HepG2 (cell line): ENCODE measurements around the gene ORC2. TPM values are rescaled to one million over a fixed set of nuclear protein-coding genes. Genes with fewer than 3 reads are reported as not detected.

Experiments
- GTF3A ChIP-seq: sonication (generic); formaldehyde crosslinking; conservative IDR thresholded peaks from 2 replicates; pipeline ENCODE4 v1.4.0; 2020; ENCODE audit warnings: mild to moderate bottlenecking, missing genetic modification reagents
- JUND ChIP-seq: sonication (generic); formaldehyde crosslinking; IDR thresholded peaks from 2 replicates; pipeline ENCODE4 v1.8.0; 2022; ENCODE audit warnings: mild to moderate bottlenecking, missing genetic modification reagents
- KDM4B ChIP-seq: sonication (generic); formaldehyde crosslinking; IDR thresholded peaks from 2 replicates; pipeline ENCODE4 v1.4.0; 2020; ENCODE audit warnings: missing genetic modification reagents
- KLF12 ChIP-seq: sonication (generic); formaldehyde crosslinking; IDR thresholded peaks from 2 replicates; pipeline ENCODE4 v1.4.0; 2020; ENCODE audit warnings: missing genetic modification reagents, borderline replicate concordance
- MATR3 ChIP-seq: sonication (generic); formaldehyde crosslinking; IDR thresholded peaks from 2 replicates; pipeline ENCODE4 v1.4.0; 2020; ENCODE audit warnings: missing genetic modification reagents
- NKX3-1 ChIP-seq: sonication (generic); formaldehyde crosslinking; IDR thresholded peaks from 2 replicates; pipeline ENCODE4 v1.5.0; 2020; ENCODE audit warnings: missing genetic modification reagents
- PHF21A ChIP-seq: sonication (generic); formaldehyde crosslinking; IDR thresholded peaks from 2 replicates; pipeline ENCODE4 v1.5.0; 2020; ENCODE audit warnings: mild to moderate bottlenecking, missing genetic modification reagents
- PHF5A ChIP-seq: IDR thresholded peaks from one replicate; pipeline ENCODE4 v1.6.1; 2018; ENCODE audit warnings: low read depth, missing genetic modification reagents; ENCODE audit not compliant: unreplicated experiment
- SIN3A ChIP-seq: IDR thresholded peaks from 2 replicates; pipeline ENCODE4 v1.6.1; 2011; ENCODE audit warnings: low read depth, mild to moderate bottlenecking, control low read depth, low read length, borderline replicate concordance
- SOX13 ChIP-seq, 3 experiments: fragments of 450-650 bp in 1 of 3; sonication (generic) in 1 of 3; formaldehyde crosslinking in 1 of 3; IDR thresholded peaks in 2 of 3; conservative IDR thresholded peaks in 1 of 3; 2 replicates each; pipeline versions ENCODE4 v1.5.0 to v1.6.1; 2016 to 2020; ENCODE audit warnings: antibody characterized with exemption in 1 of 3, mild to moderate bottlenecking in 1 of 3, missing compliant biosample characterization in 1 of 3, missing genetic modification reagents in 1 of 3, moderate library complexity in 1 of 3
- SP2 ChIP-seq: sonication (generic); formaldehyde crosslinking; IDR thresholded peaks from 2 replicates; pipeline ENCODE4 v1.5.1; 2020; ENCODE audit warnings: mild to moderate bottlenecking, missing genetic modification reagents
- ZBTB21 ChIP-seq: sonication (generic); formaldehyde crosslinking; IDR thresholded peaks from 2 replicates; pipeline ENCODE4 v1.4.0; 2020; ENCODE audit warnings: missing genetic modification reagents
- ZNF296 ChIP-seq: sonication (generic); formaldehyde crosslinking; conservative IDR thresholded peaks from 2 replicates; pipeline ENCODE4 v1.5.0; 2020; ENCODE audit warnings: mild to moderate bottlenecking, missing genetic modification reagents
- ZNF563 ChIP-seq: sonication (generic); formaldehyde crosslinking; IDR thresholded peaks from 2 replicates; pipeline ENCODE4 v1.8.0; 2022; ENCODE audit warnings: mild to moderate bottlenecking, moderate library complexity, missing genetic modification reagents
- ZNF670 ChIP-seq: sonication (generic); formaldehyde crosslinking; IDR thresholded peaks from 2 replicates; pipeline ENCODE4 v1.8.0; 2022; ENCODE audit warnings: mild to moderate bottlenecking, missing genetic modification reagents, borderline replicate concordance
- ZSCAN31 ChIP-seq: sonication (generic); formaldehyde crosslinking; IDR thresholded peaks from 2 replicates; pipeline ENCODE4 v1.5.0; 2020; ENCODE audit warnings: low read depth, mild to moderate bottlenecking, missing genetic modification reagents
- polyA plus RNA-seq, 8 experiments: library from polyadenylated mRNA; depleted of rRNA in 3 of 8; stranded (reverse) in 7 of 8; unstranded in 1 of 8; fragments of >200 nt; fragmentation: Illumina TruSeq in 4 of 8; extraction: Trizol in 4 of 8; gene quantifications; 2 replicates each; pipeline versions ENCODE4 v1.2.1 to v1.2.3, GENCODE V29; 2011 to 2016; ENCODE audit warnings: low read depth in 4 of 8, missing spikeins in 1 of 8, mixed read lengths in 1 of 8; ENCODE audit not compliant: insufficient read depth in 1 of 8
- total RNA-seq, 5 experiments: library from RNA; depleted of rRNA; stranded (reverse); fragments of >200 nt; fragmentation: Illumina TruSeq; extraction: Trizol; gene quantifications; 2 replicates each; pipeline ENCODE4 v1.2.3, GENCODE V29; 2016; ENCODE audit warnings: low read depth in 1 of 5
- TF ChIP-seq, protein P1 (sequence below): sonication (generic); formaldehyde crosslinking; IDR thresholded peaks from 2 replicates; pipeline ENCODE4 v1.4.0; 2020; ENCODE audit warnings: missing genetic modification reagents
- TF ChIP-seq, protein P2 (sequence below): sonication (generic); formaldehyde crosslinking; IDR thresholded peaks from 2 replicates; pipeline ENCODE4 v1.5.0; 2020; ENCODE audit warnings: missing genetic modification reagents
- TF ChIP-seq, protein P3 (sequence below): sonication (generic); formaldehyde crosslinking; IDR thresholded peaks from 2 replicates; pipeline ENCODE4 v1.5.0; 2020; ENCODE audit warnings: mild to moderate bottlenecking, missing genetic modification reagents
- TF ChIP-seq, protein P4 (sequence below): sonication (generic); formaldehyde crosslinking; IDR thresholded peaks from 2 replicates; pipeline ENCODE4 v1.4.0; 2020; ENCODE audit warnings: mild to moderate bottlenecking, missing genetic modification reagents

ORC2 gene
- total and polyA plus RNA-seq, 2 of the 13 experiments (the other 11 are each of a cell fraction or from before 2014, with no cell fraction given), result 19.3 to 73.5 TPM

DNA sequence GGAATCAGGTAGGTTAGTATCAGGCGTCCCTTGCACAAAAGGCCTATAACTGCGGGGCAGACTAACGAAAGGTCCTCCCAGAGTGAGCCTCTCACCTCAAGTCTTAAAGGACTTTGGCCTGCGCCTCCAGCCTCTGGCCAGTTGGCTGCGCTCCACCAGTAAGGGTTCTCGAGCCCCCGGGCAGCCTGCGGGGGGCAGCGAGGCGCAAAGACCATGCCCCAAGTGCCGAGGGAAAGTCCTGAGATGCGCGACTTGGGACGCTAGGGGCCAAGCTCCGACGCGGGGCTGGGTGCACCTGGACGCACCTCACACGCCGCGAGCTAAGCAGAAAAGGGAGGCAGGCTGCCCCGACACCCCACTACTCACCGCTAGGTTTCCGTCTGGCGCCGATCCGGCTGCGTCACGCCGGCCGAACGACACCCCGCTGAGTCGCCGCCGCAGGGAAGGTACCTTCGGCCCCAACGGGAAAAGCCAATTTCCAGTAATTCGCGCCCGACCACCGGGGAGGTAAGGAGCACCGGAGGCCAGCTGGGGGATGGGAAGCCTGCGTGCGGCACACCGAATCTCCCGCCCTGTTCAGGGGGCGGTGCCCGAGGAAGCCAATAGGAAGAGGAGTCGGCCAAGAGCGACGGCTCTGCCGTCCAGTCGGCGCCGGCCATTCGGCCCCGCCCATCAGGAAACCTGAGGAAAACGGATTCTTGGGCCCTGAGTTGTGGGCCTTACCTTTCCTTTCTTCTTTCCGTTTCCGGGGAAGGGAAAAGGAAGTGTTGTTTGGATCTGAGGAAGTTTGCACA, at the start of gene ORC2 (continued):
- TF ChIP-seq, protein P1, sequence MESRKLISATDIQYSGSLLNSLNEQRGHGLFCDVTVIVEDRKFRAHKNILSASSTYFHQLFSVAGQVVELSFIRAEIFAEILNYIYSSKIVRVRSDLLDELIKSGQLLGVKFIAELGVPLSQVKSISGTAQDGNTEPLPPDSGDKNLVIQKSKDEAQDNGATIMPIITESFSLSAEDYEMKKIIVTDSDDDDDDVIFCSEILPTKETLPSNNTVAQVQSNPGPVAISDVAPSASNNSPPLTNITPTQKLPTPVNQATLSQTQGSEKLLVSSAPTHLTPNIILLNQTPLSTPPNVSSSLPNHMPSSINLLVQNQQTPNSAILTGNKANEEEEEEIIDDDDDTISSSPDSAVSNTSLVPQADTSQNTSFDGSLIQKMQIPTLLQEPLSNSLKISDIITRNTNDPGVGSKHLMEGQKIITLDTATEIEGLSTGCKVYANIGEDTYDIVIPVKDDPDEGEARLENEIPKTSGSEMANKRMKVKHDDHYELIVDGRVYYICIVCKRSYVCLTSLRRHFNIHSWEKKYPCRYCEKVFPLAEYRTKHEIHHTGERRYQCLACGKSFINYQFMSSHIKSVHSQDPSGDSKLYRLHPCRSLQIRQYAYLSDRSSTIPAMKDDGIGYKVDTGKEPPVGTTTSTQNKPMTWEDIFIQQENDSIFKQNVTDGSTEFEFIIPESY, result peak; percentile 45; the same call in 1 of the 2 replicates
- TF ChIP-seq GTF3A (CRISPR knock-in tag) (no peak; the same call in 1 of the 2 replicates), SIN3A (peak; percentile 96), KDM4B (CRISPR knock-in tag) (peak; percentile 44), NKX3-1 (CRISPR knock-in tag) (peak; percentile 49), PHF5A (CRISPR knock-in tag) (peak; percentile 21), MATR3 (CRISPR knock-in tag) (no peak), KLF12 (CRISPR knock-in tag) (peak; percentile 75; the same call in 1 of the 2 replicates), PHF21A (CRISPR knock-in tag) (0 out of 2 replicates have a peak, but pooled peaks have one; percentile 76), ZBTB21 (CRISPR knock-in tag) (no peak), ZNF296 (CRISPR knock-in tag) (0 out of 2 replicates have a peak, but pooled peaks have one; percentile 24), SOX13 (IDR thresholded peaks at IDR 0.05) (no peak; the same call in 1 of the 2 replicates), SOX13 (CRISPR knock-in tag; conservative IDR thresholded peaks at IDR 0.05 in 1 of 2, IDR thresholded peaks at IDR 0.05 in 1 of 2) (peak in 1 of 2 experiments; percentile 35; a peak in 2 of 4 replicates), ZNF563 (peak; percentile 83), SP2 (CRISPR knock-in tag) (peak; percentile 100), ZNF670 (peak; percentile 91), ZSCAN31 (CRISPR knock-in tag) (peak; percentile 97), JUND (peak; percentile 56; the same call in 1 of the 2 replicates)
- TF ChIP-seq, protein P2, sequence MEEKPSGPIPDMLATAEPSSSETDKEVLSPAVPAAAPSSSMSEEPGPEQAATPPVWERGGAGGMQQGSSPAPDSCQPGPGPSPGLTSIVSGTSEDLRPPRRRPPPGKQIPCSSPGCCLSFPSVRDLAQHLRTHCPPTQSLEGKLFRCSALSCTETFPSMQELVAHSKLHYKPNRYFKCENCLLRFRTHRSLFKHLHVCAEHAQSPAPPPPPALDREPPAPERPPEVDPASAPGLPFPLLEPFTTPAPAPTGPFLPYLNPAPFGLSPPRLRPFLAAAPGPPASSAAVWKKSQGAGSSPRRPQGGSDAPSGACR (CRISPR knock-in tag), result peak; percentile 86; the same call in 1 of the 2 replicates
- TF ChIP-seq, protein P3, sequence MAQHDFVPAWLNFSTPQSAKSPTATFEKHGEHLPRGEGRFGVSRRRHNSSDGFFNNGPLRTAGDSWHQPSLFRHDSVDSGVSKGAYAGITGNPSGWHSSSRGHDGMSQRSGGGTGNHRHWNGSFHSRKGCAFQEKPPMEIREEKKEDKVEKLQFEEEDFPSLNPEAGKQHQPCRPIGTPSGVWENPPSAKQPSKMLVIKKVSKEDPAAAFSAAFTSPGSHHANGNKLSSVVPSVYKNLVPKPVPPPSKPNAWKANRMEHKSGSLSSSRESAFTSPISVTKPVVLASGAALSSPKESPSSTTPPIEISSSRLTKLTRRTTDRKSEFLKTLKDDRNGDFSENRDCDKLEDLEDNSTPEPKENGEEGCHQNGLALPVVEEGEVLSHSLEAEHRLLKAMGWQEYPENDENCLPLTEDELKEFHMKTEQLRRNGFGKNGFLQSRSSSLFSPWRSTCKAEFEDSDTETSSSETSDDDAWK (CRISPR knock-in tag), result no peak
- TF ChIP-seq, protein P4, sequence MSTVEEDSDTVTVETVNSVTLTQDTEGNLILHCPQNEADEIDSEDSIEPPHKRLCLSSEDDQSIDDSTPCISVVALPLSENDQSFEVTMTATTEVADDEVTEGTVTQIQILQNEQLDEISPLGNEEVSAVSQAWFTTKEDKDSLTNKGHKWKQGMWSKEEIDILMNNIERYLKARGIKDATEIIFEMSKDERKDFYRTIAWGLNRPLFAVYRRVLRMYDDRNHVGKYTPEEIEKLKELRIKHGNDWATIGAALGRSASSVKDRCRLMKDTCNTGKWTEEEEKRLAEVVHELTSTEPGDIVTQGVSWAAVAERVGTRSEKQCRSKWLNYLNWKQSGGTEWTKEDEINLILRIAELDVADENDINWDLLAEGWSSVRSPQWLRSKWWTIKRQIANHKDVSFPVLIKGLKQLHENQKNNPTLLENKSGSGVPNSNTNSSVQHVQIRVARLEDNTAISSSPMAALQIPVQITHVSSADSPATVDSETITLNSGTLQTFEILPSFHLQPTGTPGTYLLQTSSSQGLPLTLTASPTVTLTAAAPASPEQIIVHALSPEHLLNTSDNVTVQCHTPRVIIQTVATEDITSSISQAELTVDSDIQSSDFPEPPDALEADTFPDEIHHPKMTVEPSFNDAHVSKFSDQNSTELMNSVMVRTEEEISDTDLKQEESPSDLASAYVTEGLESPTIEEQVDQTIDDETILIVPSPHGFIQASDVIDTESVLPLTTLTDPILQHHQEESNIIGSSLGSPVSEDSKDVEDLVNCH, result 0 out of 2 replicates have a peak, but pooled peaks have one; percentile 32
